ENCODE measurements around the gene CTPS2.
"Not testable (repeated sequence)": the region's sequence is repeated elsewhere in the genome, so short reads cannot be mapped to it uniquely, and the experiment has no call there.

Gene CTPS2

GRCh38 chrX:16730450-16730849, 18.0 kb upstream of the CTPS2 start:
- H3K27me3 ChIP-seq (ENCODE audit: control insufficient read depth, insufficient read depth, low read length) = no peaks in the 10 kb centered on the region
- H3K36me3 ChIP-seq (ENCODE audit: control insufficient read depth, insufficient read depth, low read length) = no peaks in the 10 kb centered on the region
- H3K9ac ChIP-seq (ENCODE audit: low read length) = no peak overlapping the region
- no peak overlapping the region for H3K27ac ChIP-seq (ENCODE audit: low read depth, low read length)
- H3K4me3 ChIP-seq (ENCODE audit: low read length) = no peak overlapping the region
- H3K4me1 ChIP-seq (ENCODE audit: control insufficient read depth, insufficient read depth, low read length) = no peaks in the 10 kb centered on the region

- H3K36me3 ChIP-seq (ENCODE audit: control insufficient read depth, insufficient read depth, low read length) = no peaks in the 10 kb centered on the region
- H3K4me3 ChIP-seq (ENCODE audit: low read length) = no peak overlapping the region
- no peaks in the 10 kb centered on the region for H3K27me3 ChIP-seq (ENCODE audit: control insufficient read depth, insufficient read depth, low read length)
- no peak overlapping the region for H3K9ac ChIP-seq (ENCODE audit: low read length)
- no peak overlapping the region for H3K27ac ChIP-seq (ENCODE audit: low read depth, low read length)
- no peaks in the 10 kb centered on the region for H3K4me1 ChIP-seq (ENCODE audit: control insufficient read depth, insufficient read depth, low read length)
Measured at GRCh38 chrX:16727637-16728036, 15.2 kb upstream of the CTPS2 start.

GRCh38 chrX:16726347-16726988, 14.0 kb upstream of the CTPS2 start:
- H3K4me3 ChIP-seq (ENCODE audit: low read length); H3K9ac ChIP-seq (ENCODE audit: low read length); H3K27me3 ChIP-seq (ENCODE audit: control insufficient read depth, insufficient read depth, low read length); H3K27ac ChIP-seq (ENCODE audit: low read depth, low read length); H3K4me1 ChIP-seq (ENCODE audit: control insufficient read depth, insufficient read depth, low read length); H3K36me3 ChIP-seq (ENCODE audit: control insufficient read depth, insufficient read depth, low read length): not testable (repeated sequence)

DNA sequence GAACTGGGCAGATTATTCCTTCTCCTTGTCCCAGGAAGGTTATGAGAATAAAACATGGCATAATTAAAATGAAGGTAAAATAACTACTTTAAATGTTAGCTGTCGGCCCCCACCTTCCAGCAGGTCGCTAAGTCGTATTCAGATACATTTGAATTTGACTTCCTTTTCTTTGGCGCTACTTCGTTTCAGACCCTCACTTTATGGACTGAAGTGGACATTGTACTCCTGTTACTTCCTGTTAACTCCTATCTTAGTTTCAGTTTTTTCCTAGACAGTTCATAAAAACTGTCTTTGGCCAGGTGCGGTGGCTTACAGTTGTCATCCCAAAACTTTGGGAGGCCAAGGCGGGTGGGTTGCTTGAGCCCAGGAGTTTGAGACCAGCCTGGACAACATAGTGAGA, 12.6 kb upstream of the CTPS2 start:
- H3K36me3 ChIP-seq (ENCODE audit: control insufficient read depth, insufficient read depth, low read length) = no peaks in the 10 kb centered on the region
- H3K4me3 ChIP-seq (ENCODE audit: low read length) = no peak overlapping the region
- H3K27ac ChIP-seq (ENCODE audit: low read depth, low read length) = no peak overlapping the region
- peaks cover 5% of the 10 kb centered on the region for H3K4me1 ChIP-seq (ENCODE audit: control insufficient read depth, insufficient read depth, low read length)
- no peaks in the 10 kb centered on the region for H3K27me3 ChIP-seq (ENCODE audit: control insufficient read depth, insufficient read depth, low read length)
- H3K9ac ChIP-seq (ENCODE audit: low read length) = no peak overlapping the region

- no peak overlapping the region for H3K9ac ChIP-seq (ENCODE audit: low read length)
- no peak overlapping the region for H3K27ac ChIP-seq (ENCODE audit: low read depth, low read length)
- H3K4me1 ChIP-seq (ENCODE audit: control insufficient read depth, insufficient read depth, low read length) = peaks cover 10% of the 10 kb centered on the region
- H3K36me3 ChIP-seq (ENCODE audit: control insufficient read depth, insufficient read depth, low read length) = no peaks in the 10 kb centered on the region
- no peaks in the 10 kb centered on the region for H3K27me3 ChIP-seq (ENCODE audit: control insufficient read depth, insufficient read depth, low read length)
- no peak overlapping the region for H3K4me3 ChIP-seq (ENCODE audit: low read length)
Measured at GRCh38 chrX:16722481-16722880, 10.0 kb upstream of the CTPS2 start.

DNA sequence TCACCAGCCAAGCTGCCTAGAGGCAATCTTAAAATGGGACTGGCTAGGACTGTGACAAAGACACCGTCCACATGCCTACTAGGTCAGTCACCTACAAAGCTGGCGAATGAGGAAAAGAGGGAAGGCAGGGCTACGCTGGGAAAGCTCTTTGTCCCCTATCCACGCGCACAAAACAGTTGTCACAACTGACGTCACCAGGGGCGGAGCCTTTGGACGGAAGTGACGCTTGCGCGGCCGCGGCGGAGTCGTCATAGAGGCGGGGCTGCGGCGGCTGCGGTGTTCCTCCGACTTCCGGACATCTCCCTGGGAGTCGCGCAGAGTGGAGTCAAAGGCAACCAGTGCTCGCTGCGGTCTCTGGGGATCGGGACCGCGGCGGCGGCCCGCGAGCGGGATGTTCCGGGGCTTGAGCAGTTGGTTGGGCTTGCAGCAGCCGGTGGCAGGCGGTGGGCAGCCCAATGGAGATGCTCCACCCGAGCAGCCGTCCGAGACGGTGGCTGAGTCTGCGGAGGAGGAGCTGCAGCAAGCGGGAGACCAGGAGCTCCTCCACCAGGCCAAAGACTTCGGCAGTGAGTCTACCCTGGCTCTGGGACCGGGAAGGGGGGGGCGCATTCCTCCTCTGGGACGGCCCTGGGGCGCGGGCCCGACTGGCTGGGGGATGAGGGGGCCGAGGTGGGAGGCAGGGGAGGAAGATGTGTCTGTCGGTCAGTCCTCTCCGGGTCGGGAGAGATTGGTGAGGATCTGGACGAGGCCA, 7.0 kb upstream of the CTPS2 start, which contains the start of gene SYAP1:
SYAP1 (plus strand) TSS at position 279 of the 751 bp plus-strand sequence; CDS start at position 392, 113 bp downstream.
- Histone ChIP-seq H3K27me3 (ENCODE audit: control insufficient read depth, insufficient read depth, low read length) (no peaks in the 10 kb centered on the region), H3K4me1 (ENCODE audit: control insufficient read depth, insufficient read depth, low read length) (peaks cover 10% of the 10 kb centered on the region), H3K36me3 (ENCODE audit: control insufficient read depth, insufficient read depth, low read length) (no peaks in the 10 kb centered on the region), H3K9ac (ENCODE audit: low read length) (peak within 1 kb of the TSS; percentile 95), H3K4me3 (ENCODE audit: low read length) (peak within 1 kb of the TSS; percentile 91), H3K27ac (ENCODE audit: low read depth, low read length) (peak within 1 kb of the TSS; percentile 99)

GRCh38 chrX:16718824-16719333, 6.4 kb upstream of the CTPS2 start:
- no peaks in the 10 kb centered on the region for H3K36me3 ChIP-seq (ENCODE audit: control insufficient read depth, insufficient read depth, low read length)
- H3K9ac ChIP-seq (ENCODE audit: low read length) = peak overlapping the region; percentile 95
- H3K4me3 ChIP-seq (ENCODE audit: low read length) = peak overlapping the region; percentile 91
- no peaks in the 10 kb centered on the region for H3K27me3 ChIP-seq (ENCODE audit: control insufficient read depth, insufficient read depth, low read length)
- H3K4me1 ChIP-seq (ENCODE audit: control insufficient read depth, insufficient read depth, low read length) = peaks cover 10% of the 10 kb centered on the region
- peak overlapping the region; percentile 99 for H3K27ac ChIP-seq (ENCODE audit: low read depth, low read length)

GRCh38 chrX:16716451-16716850, 4.0 kb upstream of the CTPS2 start:
- not testable (repeated sequence) for H3K27me3 ChIP-seq (ENCODE audit: control insufficient read depth, insufficient read depth, low read length); H3K36me3 ChIP-seq (ENCODE audit: control insufficient read depth, insufficient read depth, low read length); H3K4me1 ChIP-seq (ENCODE audit: control insufficient read depth, insufficient read depth, low read length); H3K27ac ChIP-seq (ENCODE audit: low read depth, low read length); H3K9ac ChIP-seq (ENCODE audit: low read length); H3K4me3 ChIP-seq (ENCODE audit: low read length)

DNA sequence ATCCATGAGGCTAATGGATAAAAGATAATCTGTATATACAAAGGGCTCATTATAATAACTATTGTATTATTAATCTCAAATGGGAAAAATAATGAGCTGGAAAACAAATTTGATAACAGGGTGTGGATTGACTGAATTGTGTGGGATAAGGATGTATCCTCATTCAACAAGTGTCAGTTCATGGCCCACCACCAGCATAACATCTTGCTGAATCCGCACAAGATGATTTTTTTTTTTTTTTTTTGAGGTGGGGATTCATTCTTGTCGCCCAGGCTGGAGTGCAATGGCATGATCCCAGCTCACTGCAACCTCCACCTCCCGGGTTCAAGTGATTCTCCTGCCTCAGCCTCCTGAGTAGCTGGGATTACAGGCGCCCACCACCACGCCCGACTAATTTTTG, 3.2 kb upstream of the CTPS2 start:
- not testable (repeated sequence) for H3K27ac ChIP-seq (ENCODE audit: low read depth, low read length); H3K9ac ChIP-seq (ENCODE audit: low read length); H3K4me3 ChIP-seq (ENCODE audit: low read length); H3K4me1 ChIP-seq (ENCODE audit: control insufficient read depth, insufficient read depth, low read length); H3K27me3 ChIP-seq (ENCODE audit: control insufficient read depth, insufficient read depth, low read length); H3K36me3 ChIP-seq (ENCODE audit: control insufficient read depth, insufficient read depth, low read length)

GRCh38 chrX:16714504-16714903, 2.0 kb upstream of the CTPS2 start:
- Histone ChIP-seq H3K27me3 (ENCODE audit: control insufficient read depth, insufficient read depth, low read length) (no peaks in the 10 kb centered on the region), H3K4me1 (ENCODE audit: control insufficient read depth, insufficient read depth, low read length) (peaks cover 4% of the 10 kb centered on the region), H3K9ac (ENCODE audit: low read length) (no peak overlapping the region), H3K27ac (ENCODE audit: low read depth, low read length) (no peak overlapping the region), H3K4me3 (ENCODE audit: low read length) (no peak overlapping the region), H3K36me3 (ENCODE audit: control insufficient read depth, insufficient read depth, low read length) (no peaks in the 10 kb centered on the region)

- Histone ChIP-seq H3K36me3 (ENCODE audit: control insufficient read depth, insufficient read depth, low read length) (no peaks in the 10 kb centered on the region), H3K27me3 (ENCODE audit: control insufficient read depth, insufficient read depth, low read length) (no peaks in the 10 kb centered on the region), H3K27ac (ENCODE audit: low read depth, low read length) (peak overlapping the region; percentile 41), H3K4me1 (ENCODE audit: control insufficient read depth, insufficient read depth, low read length) (no peaks in the 10 kb centered on the region), H3K9ac (ENCODE audit: low read length) (peak overlapping the region; percentile 68), H3K4me3 (ENCODE audit: low read length) (peak overlapping the region; percentile 73)
Measured at GRCh38 chrX:16711893-16712547, 449 bp downstream of the CTPS2 start.

- H3K4me1 ChIP-seq (ENCODE audit: control insufficient read depth, insufficient read depth, low read length) = no peaks in the 10 kb centered on the region
- H3K9ac ChIP-seq (ENCODE audit: low read length) = no peak overlapping the region
- peak overlapping the region; percentile 41 for H3K27ac ChIP-seq (ENCODE audit: low read depth, low read length)
- H3K4me3 ChIP-seq (ENCODE audit: low read length) = peak overlapping the region; percentile 73
- no peaks in the 10 kb centered on the region for H3K27me3 ChIP-seq (ENCODE audit: control insufficient read depth, insufficient read depth, low read length)
- no peaks in the 10 kb centered on the region for H3K36me3 ChIP-seq (ENCODE audit: control insufficient read depth, insufficient read depth, low read length)
Measured at GRCh38 chrX:16711219-16711811, 1.2 kb downstream of the CTPS2 start.

All from rectal smooth muscle tissue (tissue), 1 donor.